PC-3 (cell line): ENCODE results near the gene CPEB1.

Experiments
- EZH2phosphoT487 ChIP-seq: fragments of 300-600 bp; sonication (generic); IDR thresholded peaks from 2 replicates; pipeline ENCODE4 v1.6.1; 2018; ENCODE audit warnings: mild to moderate bottlenecking, antibody characterized with exemption, low read length, borderline replicate concordance
- TF ChIP-seq, protein P1 (sequence below): fragments of 300-600 bp; sonication (generic); conservative IDR thresholded peaks from 2 replicates; pipeline ENCODE4 v1.5.1; 2017; ENCODE audit warnings: antibody characterized with exemption, low read depth, mild to moderate bottlenecking, low read length

- TF ChIP-seq, protein P1, sequence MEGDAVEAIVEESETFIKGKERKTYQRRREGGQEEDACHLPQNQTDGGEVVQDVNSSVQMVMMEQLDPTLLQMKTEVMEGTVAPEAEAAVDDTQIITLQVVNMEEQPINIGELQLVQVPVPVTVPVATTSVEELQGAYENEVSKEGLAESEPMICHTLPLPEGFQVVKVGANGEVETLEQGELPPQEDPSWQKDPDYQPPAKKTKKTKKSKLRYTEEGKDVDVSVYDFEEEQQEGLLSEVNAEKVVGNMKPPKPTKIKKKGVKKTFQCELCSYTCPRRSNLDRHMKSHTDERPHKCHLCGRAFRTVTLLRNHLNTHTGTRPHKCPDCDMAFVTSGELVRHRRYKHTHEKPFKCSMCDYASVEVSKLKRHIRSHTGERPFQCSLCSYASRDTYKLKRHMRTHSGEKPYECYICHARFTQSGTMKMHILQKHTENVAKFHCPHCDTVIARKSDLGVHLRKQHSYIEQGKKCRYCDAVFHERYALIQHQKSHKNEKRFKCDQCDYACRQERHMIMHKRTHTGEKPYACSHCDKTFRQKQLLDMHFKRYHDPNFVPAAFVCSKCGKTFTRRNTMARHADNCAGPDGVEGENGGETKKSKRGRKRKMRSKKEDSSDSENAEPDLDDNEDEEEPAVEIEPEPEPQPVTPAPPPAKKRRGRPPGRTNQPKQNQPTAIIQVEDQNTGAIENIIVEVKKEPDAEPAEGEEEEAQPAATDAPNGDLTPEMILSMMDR = no peak
- no peak for TF ChIP-seq EZH2phosphoT487
These were observed 117.2 kb downstream of the CPEB1 start for GRCh38 chr15:82530006-82530405.
